A673 (cell line): ENCODE results near the gene TFCP2. TPM values are rescaled to one million over a fixed set of nuclear protein-coding genes. Genes with fewer than 3 reads are reported as not detected.

ENCODE experiments used
- BruUV-seq: library from RNA; stranded (reverse); fragments of 400-500 nt; replicated peaks from 2 replicates; lab custom pipeline; 2021; lab: Mats Ljungman, UMichigan
- CTCF ChIA-PET: fragments of 300-600 bp; sonication (Branson Sonifier 250); formaldehyde crosslinking; loops from one replicate; lab custom pipeline; 2022; ENCODE audit warnings: antibody characterized with exemption; lab: Charles Lee
- POLR2A ChIA-PET: fragments of 300-600 bp; sonication (Branson Sonifier 250); formaldehyde crosslinking; loops from one replicate; lab custom pipeline; 2022; ENCODE audit warnings: antibody characterized with exemption; ENCODE audit not compliant: low non-redundant PET; lab: Charles Lee
- DNase-seq: peaks from one replicate; pipeline ENCODE4 v3.0.0-alpha.2; 2015; ENCODE audit warnings: low spot score
- H3K27ac ChIP-seq: fragments of 200-600 bp; sonication (generic); 2 replicates; pipeline ENCODE4 v1.5.1; 2016; ENCODE audit warnings: mixed run types, low read depth, mild to moderate bottlenecking, mixed read lengths, antibody characterized with exemption, low read length; ENCODE audit not compliant: poor library complexity, severe bottlenecking
- H3K27me3 ChIP-seq: fragments of 200-600 bp; sonication (generic); replicated peaks from 2 replicates; pipeline ENCODE4 v1.6.1; 2017; ENCODE audit warnings: mixed run types, low read depth, mild to moderate bottlenecking, mixed read lengths, antibody characterized with exemption, low read length; ENCODE audit not compliant: insufficient read depth, poor library complexity
- H3K36me3 ChIP-seq: fragments of 200-600 bp; sonication (generic); 2 replicates; pipeline ENCODE4 v1.6.1; 2016; ENCODE audit warnings: mixed run types, mild to moderate bottlenecking, mixed read lengths, antibody characterized with exemption, low read length; ENCODE audit not compliant: insufficient read depth, poor library complexity, severe bottlenecking
- H3K4me1 ChIP-seq: fragments of 200-600 bp; sonication (generic); 2 replicates; pipeline ENCODE4 v1.6.1; 2017; ENCODE audit warnings: mixed run types, mild to moderate bottlenecking, mixed read lengths, antibody characterized with exemption, low read length; ENCODE audit not compliant: insufficient read depth, poor library complexity, severe bottlenecking
- H3K4me3 ChIP-seq: fragments of 200-600 bp; sonication (generic); 2 replicates; pipeline ENCODE4 v1.5.1; 2016; ENCODE audit warnings: low read depth, mixed run types, mild to moderate bottlenecking, mixed read lengths, low read length; ENCODE audit not compliant: poor library complexity, severe bottlenecking
- H3K9me3 ChIP-seq: fragments of 200-600 bp; sonication (generic); 2 replicates; pipeline ENCODE4 v1.6.1; 2016; ENCODE audit warnings: mixed run types, low read depth, mild to moderate bottlenecking, mixed read lengths, antibody characterized with exemption, low read length; ENCODE audit not compliant: poor library complexity, severe bottlenecking
- CTCF ChIP-seq: fragments of 300-800, 200-600 bp; sonication (generic); conservative IDR thresholded peaks from 2 replicates; pipeline ENCODE4 v1.5.1; 2017; ENCODE audit warnings: low read depth, mild to moderate bottlenecking, antibody characterized with exemption, low read length, moderate library complexity, mixed read lengths
- EZH2 ChIP-seq: fragments of 200-600 bp; sonication (generic); IDR thresholded peaks from 2 replicates; pipeline ENCODE4 v1.6.1; 2017; ENCODE audit warnings: borderline replicate concordance, low read depth, mild to moderate bottlenecking, mixed read lengths, antibody characterized with exemption, low read length; ENCODE audit not compliant: poor library complexity, severe bottlenecking
- intact Hi-C: fragments of 100-400 bp; cut with micrococcal nuclease; formaldehyde crosslinking; loops from one replicate; pipeline ENCODE4 v1.10.0; 2022; ENCODE audit not compliant: unreplicated experiment
- total RNA-seq: library from RNA; stranded (reverse); gene quantifications from 2 replicates; pipeline ENCODE4 v1.2.3, GENCODE V29; 2021

TFCP2 gene
- total RNA-seq, 1 experiment from 2014 or later, result 46.1 TPM

- Histone ChIP-seq H3K4me3 (no peak overlapping the region), H3K27me3 (no peaks in the 10 kb centered on the region), H3K4me1 (peaks cover 10% of the 10 kb centered on the region), H3K27ac (no peak overlapping the region), H3K9me3 (no peaks in the 10 kb centered on the region), H3K36me3 (peaks cover 38% of the 10 kb centered on the region)
- CTCF ChIA-PET, result interaction anchor here (0.6 kb wide), 1 partner anchor 246 kb away, joined by 6 read pairs; no protein-coding TSS in a partner anchor
- intact Hi-C loops, result no loop called here
- BruUV-seq, result no TSS peak
- no peak for TF ChIP-seq CTCF
- TF ChIP-seq EZH2, result no peak
- no peak for DNase-seq
- POLR2A ChIA-PET, result interaction anchor here (0.5 kb wide), 1 partner anchor 289 kb away, joined by 3 read pairs; no protein-coding TSS in a partner anchor
Observed at GRCh38 chr12:51071663-51072062, 101.3 kb downstream of the TFCP2 start.

GRCh38 chr12:51070004-51070403 lies 102.9 kb downstream of the TFCP2 start:
- TF ChIP-seq EZH2, result no peak
- TF ChIP-seq CTCF, result no peak
- ChIA-PET CTCF (no interaction called here), POLR2A (no interaction called here)
- Histone ChIP-seq H3K4me1 (peaks cover 10% of the 10 kb centered on the region), H3K9me3 (no peaks in the 10 kb centered on the region), H3K36me3 (peaks cover 50% of the 10 kb centered on the region), H3K27me3 (no peaks in the 10 kb centered on the region), H3K27ac (peak overlapping the region; percentile 62), H3K4me3 (no peak overlapping the region)
- BruUV-seq, result no TSS peak
- DNase-seq, result peak; percentile 34
- intact Hi-C loops, result no loop called here

DNA sequence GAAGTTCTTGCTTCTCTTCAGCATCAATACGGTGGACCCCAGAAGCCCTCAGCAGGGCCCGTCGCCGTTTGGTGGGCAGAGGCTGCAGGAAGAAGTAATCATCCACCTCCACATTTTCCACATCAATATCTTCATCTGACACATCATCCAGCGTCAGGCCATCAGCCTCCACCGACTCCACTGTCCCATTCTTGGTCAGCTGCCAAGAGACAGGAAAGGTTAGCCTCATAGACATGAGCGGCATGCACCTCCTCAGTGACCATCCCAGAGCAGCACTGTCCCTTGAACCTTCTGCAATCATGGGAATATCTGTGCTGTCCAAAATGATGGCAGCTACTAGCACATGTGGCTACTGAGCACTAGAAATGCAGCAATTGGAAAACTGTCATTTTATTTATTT lies 105.2 kb downstream of the TFCP2 start:
- H3K36me3 ChIP-seq, result peaks cover 64% of the 10 kb centered on the region
- no peak overlapping the region for H3K4me3 ChIP-seq
- TF ChIP-seq EZH2, result no peak
- no peak for TF ChIP-seq CTCF
- no peaks in the 10 kb centered on the region for H3K9me3 ChIP-seq
- CTCF ChIA-PET, result no interaction called here
- H3K27ac ChIP-seq, result no peak overlapping the region
- peaks cover 10% of the 10 kb centered on the region for H3K4me1 ChIP-seq
- POLR2A ChIA-PET, result no interaction called here
- no peak for DNase-seq
- H3K27me3 ChIP-seq, result no peaks in the 10 kb centered on the region
- BruUV-seq, result no TSS peak
- intact Hi-C loops, result no loop called here
